Measurements from ENCODE around the gene SPRED2. TPM values are rescaled to one million over a fixed set of nuclear protein-coding genes. Genes with fewer than 3 reads are reported as not detected.

Gene SPRED2
- total RNA-seq, 2 experiments from 2014 or later = 12.2 to 12.6 TPM

DNA sequence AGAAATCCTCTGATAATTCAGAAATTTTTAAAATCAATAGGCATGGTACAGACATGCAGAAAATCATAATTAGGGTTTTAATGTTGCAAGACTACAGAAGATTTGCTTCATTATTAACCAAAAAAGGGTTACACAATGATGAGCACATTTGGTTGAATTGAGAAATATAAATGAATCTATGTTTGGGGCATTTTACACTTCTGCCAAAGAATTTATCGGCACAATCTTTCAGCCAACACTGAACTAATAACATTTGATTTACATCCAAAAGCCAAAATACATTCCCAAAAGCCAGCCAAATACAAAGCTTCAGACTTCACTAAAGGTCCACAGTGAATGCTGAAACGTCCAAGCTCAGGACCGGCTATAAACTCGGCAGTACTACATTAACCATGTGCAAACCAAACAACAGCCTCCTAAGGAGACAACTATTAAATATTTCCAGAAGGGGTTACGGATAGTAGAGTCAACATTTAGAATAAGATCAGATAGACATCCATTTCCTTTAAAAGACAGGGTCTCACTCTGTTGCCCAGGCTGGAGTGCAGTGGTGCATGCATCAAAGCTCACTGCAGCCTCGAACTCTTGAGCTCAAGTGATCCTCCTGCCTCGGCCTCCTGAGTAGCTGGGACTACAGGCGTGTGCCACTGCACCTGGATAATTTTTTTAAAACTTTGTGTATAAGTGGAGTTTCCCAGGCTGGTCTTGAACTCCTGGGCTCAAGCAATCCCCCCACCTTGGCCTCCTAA is 29.4 kb downstream of the SPRED2 start:
- Mint-ChIP-seq H3K4me3 (no peak overlapping the region), H3K36me3 (ENCODE audit: low read depth) (peaks cover 3% of the 10 kb centered on the region), H3K27me3 (peaks cover 1% of the 10 kb centered on the region), H3K9me3 (no peaks in the 10 kb centered on the region), H3K4me1 (peaks cover 18% of the 10 kb centered on the region), H3K27ac (no peak overlapping the region)
- DNase-seq = no peak
- ChIA-PET POLR2A (no interaction called here), CTCF (no interaction called here)

- CTCF ChIA-PET = no interaction called here
- no peak for DNase-seq
- Mint-ChIP-seq H3K9me3 (no peaks in the 10 kb centered on the region), H3K4me3 (no peak overlapping the region), H3K4me1 (peaks cover 20% of the 10 kb centered on the region), H3K27ac (no peak overlapping the region), H3K27me3 (peaks cover 1% of the 10 kb centered on the region), H3K36me3 (ENCODE audit: low read depth) (peaks cover 3% of the 10 kb centered on the region)
- POLR2A ChIA-PET = no interaction called here
Measured at GRCh38 chr2:65402323-65402722, 30.1 kb downstream of the SPRED2 start.

DNA sequence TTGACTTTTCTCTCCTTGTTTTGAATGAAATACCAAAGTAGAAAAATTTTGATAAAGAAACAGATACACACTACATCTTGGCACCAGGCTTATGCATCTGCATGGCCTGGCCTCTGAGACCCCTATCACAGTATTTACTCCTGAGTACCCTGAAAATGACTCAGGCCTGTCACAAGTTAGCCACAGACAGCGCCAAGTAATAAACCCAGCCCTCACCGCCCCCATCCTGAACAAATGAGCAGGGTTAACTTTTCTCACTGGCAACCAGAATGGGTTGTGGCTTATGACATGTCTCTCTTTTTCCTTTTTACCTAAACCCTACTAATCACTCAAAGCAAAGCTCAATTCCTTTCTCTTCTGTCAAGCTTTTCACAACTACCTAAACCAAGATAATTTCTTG is 35.3 kb downstream of the SPRED2 start:
- H3K4me3 Mint-ChIP-seq = no peak overlapping the region
- no peaks in the 10 kb centered on the region for H3K9me3 Mint-ChIP-seq
- peaks cover 30% of the 10 kb centered on the region for H3K4me1 Mint-ChIP-seq
- H3K36me3 Mint-ChIP-seq (ENCODE audit: low read depth) = peaks cover 3% of the 10 kb centered on the region
- H3K27me3 Mint-ChIP-seq = peaks cover 1% of the 10 kb centered on the region
- DNase-seq = peak; percentile 25
- H3K27ac Mint-ChIP-seq = no peak overlapping the region
- POLR2A ChIA-PET = interaction anchor here (1.1 kb wide), 1 partner anchor 12 kb away, joined by 3 read pairs; no protein-coding TSS in a partner anchor
- CTCF ChIA-PET = interaction anchor here (0.6 kb wide), 1 partner anchor 36 kb away, joined by 3 read pairs; no protein-coding TSS in a partner anchor

GRCh38 chr2:65396348-65397026 is 35.9 kb downstream of the SPRED2 start:
- H3K9me3 Mint-ChIP-seq = no peaks in the 10 kb centered on the region
- no peak overlapping the region for H3K27ac Mint-ChIP-seq
- peaks cover 30% of the 10 kb centered on the region for H3K4me1 Mint-ChIP-seq
- peaks cover 3% of the 10 kb centered on the region for H3K36me3 Mint-ChIP-seq (ENCODE audit: low read depth)
- no peak for DNase-seq
- ChIA-PET CTCF (no interaction called here), POLR2A (interaction anchor here (1.1 kb wide), 1 partner anchor 11 kb away, joined by 3 read pairs; no protein-coding TSS in a partner anchor)
- H3K4me3 Mint-ChIP-seq = no peak overlapping the region
- peaks cover 1% of the 10 kb centered on the region for H3K27me3 Mint-ChIP-seq

DNA sequence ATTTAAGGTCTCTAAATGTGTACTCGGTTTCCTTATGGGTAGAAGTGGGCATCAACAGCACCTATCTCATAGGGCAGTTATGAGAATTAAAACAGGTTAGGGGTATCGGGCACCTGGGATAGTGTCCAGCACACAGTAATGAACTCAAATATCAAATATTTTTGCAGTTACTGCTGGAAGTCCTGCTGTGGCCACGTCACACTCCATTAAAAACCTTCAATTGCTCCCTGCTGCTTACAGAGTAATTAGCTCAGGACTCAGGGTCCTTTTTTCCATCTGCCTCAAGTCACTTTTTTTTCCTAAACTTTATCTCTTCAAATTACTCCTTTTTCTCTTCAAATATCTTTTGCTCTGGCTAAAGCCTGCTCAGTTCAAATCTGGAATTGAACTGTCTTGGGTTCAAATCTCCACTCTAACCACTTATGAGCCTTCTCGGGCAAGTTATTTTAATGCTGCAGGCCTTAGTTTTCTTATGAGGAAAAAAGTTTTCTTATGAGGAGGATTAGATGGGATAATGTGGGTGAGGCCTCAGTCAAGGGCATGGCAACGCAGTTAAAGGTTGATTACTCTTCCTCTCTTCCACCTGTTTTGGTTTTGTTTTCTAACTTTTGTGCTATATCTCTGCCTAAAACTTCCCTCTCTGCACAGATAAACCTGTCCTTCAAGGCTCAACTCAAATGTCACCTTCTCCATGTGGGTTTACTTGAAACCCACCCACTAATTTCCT is 36.6 kb downstream of the SPRED2 start:
- Mint-ChIP-seq H3K4me3 (no peak overlapping the region), H3K36me3 (ENCODE audit: low read depth) (peaks cover 3% of the 10 kb centered on the region), H3K4me1 (peaks cover 29% of the 10 kb centered on the region), H3K27ac (no peak overlapping the region), H3K9me3 (no peaks in the 10 kb centered on the region), H3K27me3 (peaks cover 1% of the 10 kb centered on the region)
- CTCF ChIA-PET = no interaction called here
- POLR2A ChIA-PET = no interaction called here
- no peak for DNase-seq

DNA sequence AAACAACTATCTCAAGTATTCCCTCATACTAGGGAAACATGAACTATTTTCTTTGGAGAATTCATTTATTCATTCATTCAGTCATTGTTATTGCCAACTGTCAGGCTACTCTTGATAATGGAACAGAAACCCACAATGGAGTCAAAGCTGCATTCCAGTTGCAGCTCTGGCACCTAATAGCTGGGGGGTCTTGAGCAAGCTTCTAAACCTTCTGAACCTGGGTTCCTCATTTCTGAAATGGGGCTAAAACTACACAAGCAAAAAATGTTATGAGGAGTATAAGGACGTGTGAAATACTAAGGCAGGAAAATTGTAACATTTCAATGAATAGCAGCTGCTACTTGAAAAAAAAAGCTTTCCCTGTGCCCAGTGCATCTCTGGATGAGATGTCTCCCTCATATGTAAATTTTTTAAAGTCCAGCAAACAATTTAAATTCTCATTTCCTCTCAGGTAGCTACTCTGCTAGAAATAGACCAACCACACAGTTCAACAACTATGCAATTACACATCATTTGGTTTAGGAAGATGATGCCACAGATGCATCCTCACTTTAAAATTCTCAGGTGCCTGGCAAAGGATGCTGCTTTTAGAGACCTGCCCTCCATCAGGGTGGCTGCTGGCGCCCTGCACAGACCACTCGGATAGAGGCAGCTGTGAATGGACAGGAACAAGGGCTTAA is 38.5 kb downstream of the SPRED2 start:
- Mint-ChIP-seq H3K4me3 (no peak overlapping the region), H3K9me3 (no peaks in the 10 kb centered on the region), H3K27me3 (no peaks in the 10 kb centered on the region), H3K36me3 (ENCODE audit: low read depth) (peaks cover 3% of the 10 kb centered on the region), H3K27ac (no peak overlapping the region), H3K4me1 (peaks cover 47% of the 10 kb centered on the region)
- POLR2A ChIA-PET = interaction anchor here (1.1 kb wide), 1 partner anchor 167 kb away, joined by 3 read pairs; the partner anchor contains the start of gene ACTR2
- DNase-seq = no peak
- CTCF ChIA-PET = interaction anchor here (0.7 kb wide), 1 partner anchor 130 kb away, joined by 3 read pairs; no protein-coding TSS in a partner anchor

- no peak for DNase-seq
- Mint-ChIP-seq H3K4me3 (no peak overlapping the region), H3K27me3 (no peaks in the 10 kb centered on the region), H3K9me3 (no peaks in the 10 kb centered on the region), H3K36me3 (ENCODE audit: low read depth) (no peaks in the 10 kb centered on the region), H3K4me1 (peaks cover 47% of the 10 kb centered on the region), H3K27ac (no peak overlapping the region)
- ChIA-PET CTCF (interaction anchor here (0.6 to 0.9 kb wide), 2 partner anchors 10 to 293 kb away, joined by 3 read pairs; no protein-coding TSS in a partner anchor), POLR2A (interaction anchor here (1.1 kb wide), 1 partner anchor 166 kb away, joined by 3 read pairs; the partner anchor contains the start of gene ACTR2)
Measured at GRCh38 chr2:65393046-65393445, 39.4 kb downstream of the SPRED2 start.

GRCh38 chr2:65392609-65393008 is 39.8 kb downstream of the SPRED2 start:
- H3K36me3 Mint-ChIP-seq (ENCODE audit: low read depth) = no peaks in the 10 kb centered on the region
- DNase-seq = no peak
- H3K27me3 Mint-ChIP-seq = no peaks in the 10 kb centered on the region
- POLR2A ChIA-PET = no interaction called here
- peaks cover 42% of the 10 kb centered on the region for H3K4me1 Mint-ChIP-seq
- no peaks in the 10 kb centered on the region for H3K9me3 Mint-ChIP-seq
- no peak overlapping the region for H3K27ac Mint-ChIP-seq
- CTCF ChIA-PET = interaction anchor here (0.6 to 0.9 kb wide), 2 partner anchors 10 to 293 kb away, joined by 3 read pairs; no protein-coding TSS in a partner anchor
- H3K4me3 Mint-ChIP-seq = no peak overlapping the region

- H3K27ac Mint-ChIP-seq = no peak overlapping the region
- H3K27me3 Mint-ChIP-seq = peaks cover 1% of the 10 kb centered on the region
- ChIA-PET CTCF (interaction anchor here (0.6 to 2.5 kb wide), 2 partner anchors 11 to 838 kb away, joined by 3 to 6 read pairs; no protein-coding TSS in a partner anchor), POLR2A (no interaction called here)
- no peaks in the 10 kb centered on the region for H3K36me3 Mint-ChIP-seq (ENCODE audit: low read depth)
- peaks cover 26% of the 10 kb centered on the region for H3K4me1 Mint-ChIP-seq
- DNase-seq = peak; percentile 24
- H3K4me3 Mint-ChIP-seq = no peak overlapping the region
- no peaks in the 10 kb centered on the region for H3K9me3 Mint-ChIP-seq
Measured at GRCh38 chr2:65390134-65390533, 42.3 kb downstream of the SPRED2 start.

- no peak for DNase-seq
- no peak overlapping the region for H3K27ac Mint-ChIP-seq
Measured at GRCh38 chr2:65389476-65389875, 42.9 kb downstream of the SPRED2 start.

DNA sequence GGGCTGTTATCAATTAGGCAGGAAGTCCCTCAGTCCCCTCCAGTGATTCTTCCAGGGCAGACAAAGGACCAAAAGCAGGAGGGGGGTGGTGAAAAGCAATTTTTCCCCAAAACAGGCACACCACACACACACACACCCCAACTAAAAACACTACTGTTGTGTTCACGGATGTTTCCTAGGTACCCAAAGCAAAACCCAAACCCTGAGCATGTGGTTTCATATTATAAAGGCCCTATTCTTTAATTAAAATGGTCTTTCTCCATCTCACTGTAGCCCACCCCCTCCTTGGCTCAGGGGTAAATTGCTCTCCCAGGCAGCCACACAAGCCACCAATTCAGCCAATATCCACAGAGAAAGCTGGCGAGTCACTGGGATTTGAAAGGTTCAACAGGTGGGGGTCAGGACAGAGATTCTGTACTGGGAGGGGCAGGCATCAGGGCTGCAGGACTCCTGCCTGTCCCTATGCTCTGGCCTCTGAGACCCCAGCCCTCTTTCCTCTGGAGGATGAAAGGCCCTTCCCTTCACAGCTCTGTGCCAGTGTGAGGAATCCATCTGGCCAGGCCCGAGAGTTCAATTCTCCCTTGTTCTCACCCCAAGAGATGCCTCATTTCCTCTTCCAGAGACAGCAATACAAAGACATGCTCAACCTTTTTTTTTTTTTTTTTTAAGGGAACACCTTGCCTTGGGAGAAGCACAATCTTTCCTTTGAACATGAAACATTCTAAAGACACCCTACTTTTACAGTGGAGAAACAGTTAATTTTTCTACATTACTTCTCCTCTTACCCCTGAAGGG is 43.6 kb downstream of the SPRED2 start:
- POLR2A ChIA-PET = no interaction called here

More at GRCh38 chr2:65389476-65389875, 42.9 kb downstream of the SPRED2 start:
- no peak overlapping the region for H3K4me3 Mint-ChIP-seq
- no peaks in the 10 kb centered on the region for H3K9me3 Mint-ChIP-seq
- ChIA-PET POLR2A (no interaction called here), CTCF (interaction anchor here (0.7 to 2.5 kb wide), 2 partner anchors 11 to 1516 kb away, joined by 3 to 6 read pairs; no protein-coding TSS in a partner anchor)
- peaks cover 4% of the 10 kb centered on the region for H3K27me3 Mint-ChIP-seq
- H3K4me1 Mint-ChIP-seq = peaks cover 26% of the 10 kb centered on the region
- H3K36me3 Mint-ChIP-seq (ENCODE audit: low read depth) = no peaks in the 10 kb centered on the region

GRCh38 chr2:65388051-65388531 is 44.3 kb downstream of the SPRED2 start:
- no peak overlapping the region for H3K4me3 Mint-ChIP-seq
- no peaks in the 10 kb centered on the region for H3K9me3 Mint-ChIP-seq
- ChIA-PET POLR2A (no interaction called here), CTCF (no interaction called here)
- no peak overlapping the region for H3K27ac Mint-ChIP-seq
- H3K36me3 Mint-ChIP-seq (ENCODE audit: low read depth) = no peaks in the 10 kb centered on the region
- DNase-seq = no peak
- H3K4me1 Mint-ChIP-seq = peaks cover 26% of the 10 kb centered on the region
- H3K27me3 Mint-ChIP-seq = peaks cover 4% of the 10 kb centered on the region

More for the DNA sequence above, 43.6 kb downstream of the SPRED2 start:
- no peak overlapping the region for H3K4me3 Mint-ChIP-seq
- peaks cover 22% of the 10 kb centered on the region for H3K4me1 Mint-ChIP-seq
- peaks cover 4% of the 10 kb centered on the region for H3K27me3 Mint-ChIP-seq
- DNase-seq = no peak
- H3K36me3 Mint-ChIP-seq (ENCODE audit: low read depth) = no peaks in the 10 kb centered on the region
- no peak overlapping the region for H3K27ac Mint-ChIP-seq
- H3K9me3 Mint-ChIP-seq = no peaks in the 10 kb centered on the region
- CTCF ChIA-PET = interaction anchor here (0.7 to 2.5 kb wide), 2 partner anchors 10 to 1516 kb away, joined by 3 to 6 read pairs; no protein-coding TSS in a partner anchor

All from activated CD4-positive, alpha-beta memory T cell treated with anti-CD3 and anti-CD28 coated beads, Interleukin-2, amount 10 ng/mL, durations not matched to agents 7 days and 5 days (primary cell).